IPS-NIHi7 (cell line): Measurements from ENCODE around the gene IRF4.

ENCODE experiments used
- DNase-seq: peaks from one replicate; pipeline ENCODE4 v3.0.0; 2012; ENCODE audit warnings: mixed read lengths; ENCODE audit errors: extremely low spot score

IRF4 gene

DNA sequence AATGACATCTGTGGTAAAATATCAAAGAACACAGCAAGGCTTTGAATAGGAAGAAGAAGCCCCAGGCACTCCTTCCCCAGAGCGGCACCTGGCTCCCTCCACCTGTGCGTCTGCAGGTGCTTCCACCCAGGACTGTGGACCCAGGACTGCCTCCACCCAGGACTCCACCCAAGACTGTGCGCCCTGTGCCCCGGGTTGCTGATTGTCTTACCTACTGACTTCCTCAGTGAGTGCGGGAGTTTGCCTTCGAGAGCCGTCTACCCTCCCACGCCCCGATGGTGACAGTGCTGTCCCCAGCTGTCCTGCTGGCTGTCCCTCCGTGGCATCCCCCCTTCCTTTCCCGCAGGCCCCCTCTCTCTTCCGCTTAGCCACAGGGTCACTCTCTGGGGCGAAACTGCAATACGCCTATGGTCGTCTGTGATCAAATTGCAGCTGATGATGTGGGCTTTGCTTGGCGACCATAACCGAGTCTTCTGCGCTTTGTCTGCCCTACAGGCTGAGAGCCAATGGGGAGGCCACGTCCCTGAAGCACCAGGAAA, 52.1 kb downstream of the IRF4 start:
- no peak for DNase-seq

GRCh38 chr6:444653-445275, 53.2 kb downstream of the IRF4 start:
- no peak for DNase-seq

DNA sequence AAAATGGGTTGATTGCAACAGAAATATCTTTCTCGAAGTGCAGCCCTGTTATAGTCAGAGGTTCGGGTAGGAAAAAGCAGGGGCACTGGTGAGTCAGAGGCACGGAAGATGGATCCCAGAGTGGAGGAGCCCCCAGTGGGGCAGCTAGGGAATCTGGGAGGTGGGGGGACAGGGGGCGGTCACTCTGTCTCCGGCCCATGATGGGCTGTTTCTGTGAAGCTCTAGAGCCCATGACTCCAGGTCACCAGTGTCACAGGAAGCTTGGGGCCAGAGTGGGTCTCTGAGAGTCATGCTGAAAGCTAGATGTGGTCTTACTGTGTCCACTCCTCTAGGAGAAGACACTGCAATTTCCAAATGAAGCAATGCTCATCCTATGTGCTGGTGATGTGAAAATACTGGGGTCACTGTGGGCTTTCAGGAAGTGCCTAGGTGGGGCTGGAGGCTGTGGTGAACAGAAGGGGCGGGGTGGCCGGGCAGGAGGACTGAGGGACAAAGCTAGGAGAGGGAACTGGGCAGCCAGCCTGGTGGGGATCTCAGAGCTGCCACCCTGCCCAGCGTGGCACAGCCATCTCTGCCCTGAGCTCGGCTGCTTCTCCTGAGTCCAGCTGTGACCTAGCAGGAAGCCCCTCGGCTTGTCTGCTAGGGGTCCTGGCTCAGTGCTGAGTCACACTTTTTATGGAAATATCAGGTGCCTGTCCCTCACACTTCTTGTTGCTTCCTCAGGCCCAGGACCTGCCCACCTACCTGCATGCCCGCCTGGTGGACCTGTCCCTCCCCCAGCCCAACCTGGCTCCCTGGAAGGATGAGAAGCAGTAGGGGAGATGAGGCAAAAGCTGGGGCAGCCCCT, 54.2 kb downstream of the IRF4 start:
- DNase-seq = no peak

GRCh38 chr6:446418-447366, 55.1 kb downstream of the IRF4 start:
- no peak for DNase-seq

GRCh38 chr6:447381-448165, 56.0 kb downstream of the IRF4 start:
- no peak for DNase-seq

DNA sequence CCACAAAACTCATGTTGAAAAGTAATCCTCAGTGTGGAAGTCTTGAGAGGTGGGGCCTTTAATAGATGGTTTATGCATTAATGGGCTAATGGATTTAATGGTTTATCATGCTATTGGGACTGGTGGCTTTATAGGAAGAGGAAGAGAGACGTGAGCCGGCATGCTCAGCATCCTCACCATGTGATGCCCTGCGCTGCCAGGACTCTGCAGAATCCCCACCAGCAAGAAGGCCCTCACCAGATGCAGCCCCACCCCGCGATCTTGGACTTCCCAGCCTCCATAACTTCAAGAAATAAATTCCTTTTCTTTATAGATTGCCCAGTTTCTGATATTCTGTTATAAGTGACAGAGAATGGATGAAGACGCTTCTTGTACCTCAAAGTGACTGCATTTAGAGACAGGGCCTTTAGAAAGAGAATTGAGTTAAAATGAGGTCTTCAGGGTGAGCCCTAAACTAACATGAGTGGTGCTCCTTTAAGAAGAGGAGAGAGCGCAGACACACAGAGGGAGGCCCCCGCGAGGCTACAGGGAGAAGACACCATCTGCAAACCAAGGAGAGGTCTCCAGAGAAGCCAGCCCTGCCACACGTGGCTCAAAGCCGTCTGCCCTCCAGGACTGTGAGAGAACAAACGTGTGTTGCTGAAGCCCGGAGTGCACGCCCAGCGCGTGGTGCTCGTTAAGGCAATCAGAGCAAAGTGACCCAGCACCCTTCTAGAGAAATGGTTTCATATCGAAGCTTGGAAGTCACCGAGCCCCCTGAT, 56.9 kb downstream of the IRF4 start:
- no peak for DNase-seq

DNA sequence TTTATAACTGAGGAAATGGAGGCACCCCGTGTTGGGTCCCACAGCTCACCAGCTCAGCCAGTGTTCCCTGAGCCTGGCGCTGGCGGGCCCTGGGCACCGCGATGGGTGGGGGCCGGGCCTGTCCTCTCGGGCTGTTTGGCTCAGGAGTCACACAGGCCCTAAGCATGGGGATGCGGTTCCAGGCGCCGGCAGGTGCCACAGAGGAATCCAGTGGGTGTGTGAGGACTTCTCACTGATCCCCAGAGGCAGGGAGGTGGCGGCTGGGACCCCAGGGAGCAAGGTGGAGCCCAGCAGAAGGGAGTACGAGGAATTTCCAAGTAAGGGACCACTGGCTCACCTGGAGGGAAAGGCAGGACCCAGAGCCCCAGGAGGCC, 57.5 kb downstream of the IRF4 start:
- no peak for DNase-seq

DNA sequence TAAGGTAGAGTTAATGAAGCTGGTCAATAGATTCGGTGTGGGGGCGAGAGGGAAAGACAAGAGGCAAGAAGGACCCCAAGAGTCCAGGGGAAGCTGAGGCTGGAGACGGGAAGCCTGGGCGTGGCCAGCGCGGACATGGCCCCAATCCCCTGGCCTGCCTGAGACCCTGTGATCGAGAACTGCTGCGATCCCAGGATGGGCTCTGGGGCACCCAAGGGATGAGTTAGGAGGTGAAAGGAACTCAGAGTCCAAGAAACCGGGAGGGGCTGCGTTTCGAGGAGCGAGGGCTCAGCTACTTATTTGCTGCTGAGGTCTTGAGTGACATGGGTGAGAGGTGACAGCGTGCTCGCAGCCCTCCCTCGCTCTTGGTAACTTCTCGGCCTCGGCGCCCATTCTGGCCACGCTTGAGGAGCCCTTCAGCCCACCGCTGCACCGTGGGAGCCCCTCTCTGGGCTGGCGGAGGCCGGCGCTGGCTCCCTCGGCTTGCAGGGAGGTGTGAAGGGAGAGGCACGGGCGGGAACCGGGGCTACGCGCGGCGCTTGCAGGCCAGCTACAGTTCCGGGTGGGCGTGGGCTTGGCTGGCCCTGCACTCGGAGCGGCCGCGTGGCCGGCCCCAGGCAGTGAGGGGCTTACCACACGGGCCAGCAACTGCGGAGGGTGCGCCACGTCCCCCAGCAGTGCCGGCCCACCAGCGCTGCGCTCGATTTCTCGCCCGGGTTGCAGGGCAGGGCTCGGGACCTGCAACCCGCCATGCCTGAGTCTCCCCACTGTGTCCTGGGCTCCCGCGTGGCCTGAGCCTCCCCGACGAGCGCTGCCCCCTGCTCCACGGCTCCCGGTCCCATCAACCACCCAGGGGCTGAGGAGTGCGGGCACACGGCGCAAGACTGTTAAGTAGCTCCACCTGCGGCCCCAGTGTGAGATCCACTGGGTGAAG, 58.2 kb downstream of the IRF4 start:
- no peak for DNase-seq

DNA sequence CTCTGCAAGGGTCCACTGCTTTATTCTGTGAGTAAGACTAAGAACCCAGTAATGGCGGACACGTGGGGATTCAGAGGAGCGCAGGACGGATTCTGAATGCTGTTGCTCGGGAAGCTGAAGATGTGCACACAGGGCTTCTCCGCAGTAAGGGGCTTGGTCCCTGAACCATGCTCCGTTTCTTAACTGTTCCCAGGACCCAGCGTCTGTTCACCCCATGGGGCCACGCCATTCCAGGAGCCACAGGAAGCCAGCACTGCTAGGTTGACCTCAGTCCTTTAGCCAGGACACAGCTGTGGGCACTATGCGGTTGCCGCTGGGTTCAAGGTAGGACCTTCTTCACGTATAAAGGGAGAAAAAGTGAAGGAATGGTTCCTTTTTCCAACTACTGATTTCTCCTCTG, 59.8 kb downstream of the IRF4 start:
- DNase-seq = no peak

- DNase-seq = no peak
These were observed 60.3 kb downstream of the IRF4 start for GRCh38 chr6:451847-452246.

GRCh38 chr6:452301-453067, 60.9 kb downstream of the IRF4 start:
- no peak for DNase-seq

DNA sequence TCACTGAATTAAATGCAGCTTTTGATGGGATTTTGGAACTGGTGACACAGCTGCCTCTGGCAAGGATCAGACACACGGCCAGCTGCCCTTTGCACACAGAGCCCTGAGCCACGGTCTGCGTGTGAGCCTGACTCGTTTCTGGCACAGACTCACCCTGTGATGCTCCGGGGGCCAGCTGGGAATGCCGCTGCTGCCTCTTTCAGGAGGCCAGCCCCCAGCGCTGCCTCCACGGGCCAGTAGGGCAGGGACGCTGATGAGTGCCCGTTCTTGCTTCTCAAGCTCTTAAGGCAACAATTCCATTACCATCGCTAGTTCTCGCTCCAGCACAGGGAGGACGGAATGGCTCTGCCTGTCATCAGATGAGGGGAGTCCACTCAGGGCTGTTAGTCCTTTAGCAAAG, 61.6 kb downstream of the IRF4 start:
- DNase-seq = no peak

GRCh38 chr6:454148-454991, 62.8 kb downstream of the IRF4 start:
- DNase-seq = no peak

GRCh38 chr6:455006-455585, 63.5 kb downstream of the IRF4 start:
- DNase-seq = no peak

DNA sequence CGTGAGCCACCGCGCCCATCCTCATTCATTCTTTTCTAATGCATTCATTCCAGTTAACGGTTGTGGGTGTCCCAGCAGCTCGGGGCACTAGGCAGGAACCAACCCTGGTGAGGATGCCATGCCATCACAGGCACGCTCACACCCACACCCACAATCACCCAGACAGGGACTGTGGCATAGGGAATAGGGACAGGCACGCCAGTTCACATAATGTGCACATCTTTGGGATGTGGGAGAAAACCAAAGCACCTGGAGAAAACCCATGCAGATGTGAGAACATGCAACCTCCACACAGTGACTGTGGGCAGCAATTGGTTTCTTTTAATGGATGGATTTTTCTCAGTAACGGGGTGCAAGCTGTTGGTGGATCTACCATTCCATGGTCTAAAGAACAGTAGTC, 64.3 kb downstream of the IRF4 start:
- DNase-seq = no peak

GRCh38 chr6:456358-456867, 64.9 kb downstream of the IRF4 start:
- DNase-seq = no peak

GRCh38 chr6:456887-457286, 65.3 kb downstream of the IRF4 start:
- DNase-seq = no peak
